NCI-H510A (cell line): ENCODE results near the gene CCL28.
"Not testable (repeated sequence)": the region's sequence is repeated elsewhere in the genome, so short reads cannot be mapped to it uniquely, and the experiment has no call there.

Experiments used
- DNase-seq: peaks from one replicate; lab custom pipeline; 2025; lab: John Stamatoyannopoulos, UW

CCL28 gene, protein sequence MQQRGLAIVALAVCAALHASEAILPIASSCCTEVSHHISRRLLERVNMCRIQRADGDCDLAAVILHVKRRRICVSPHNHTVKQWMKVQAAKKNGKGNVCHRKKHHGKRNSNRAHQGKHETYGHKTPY

DNA sequence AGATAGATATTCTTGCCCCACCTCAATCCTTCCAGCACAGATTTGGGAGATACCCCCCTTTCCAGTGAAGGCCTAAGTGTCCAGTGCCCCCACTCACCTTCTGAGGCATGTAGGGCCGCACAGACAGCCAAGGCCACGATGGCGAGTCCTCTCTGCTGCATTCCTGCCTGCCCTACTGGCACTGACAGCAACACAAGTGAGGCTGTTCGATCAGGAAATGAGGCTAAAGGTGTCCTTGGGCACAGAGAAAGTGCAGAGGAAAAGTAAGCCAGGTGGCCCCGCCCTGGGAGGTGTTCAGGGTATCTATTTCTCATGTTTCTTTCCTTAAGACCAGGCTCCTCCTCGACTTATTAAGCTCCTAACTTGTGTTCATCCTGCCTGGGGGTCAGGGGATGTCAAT, at the start of gene CCL28:
Gene CCL28 (minus strand): TSS at position 236 of the 400 bp plus-strand sequence. CDS start 75 bp downstream, at position 161.
- DNase-seq = no peak

DNA sequence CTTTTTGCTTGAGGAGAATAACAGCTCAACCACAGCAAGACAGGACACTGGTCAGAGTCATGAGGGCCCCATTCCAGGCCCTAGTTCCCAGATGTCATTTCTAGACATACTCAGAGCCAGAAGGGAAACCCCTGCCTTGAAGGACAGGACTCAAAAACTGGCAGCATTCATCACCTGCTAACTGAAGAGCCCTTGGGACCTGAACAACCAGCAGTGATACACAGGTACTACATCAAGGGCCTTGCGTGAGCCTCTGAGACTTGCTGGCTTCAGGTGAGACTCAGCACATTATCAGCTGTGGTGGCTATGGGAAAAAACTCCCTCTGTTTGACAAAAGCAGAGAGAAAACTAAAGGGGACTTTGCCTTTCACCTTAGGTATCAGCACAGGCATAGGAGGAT, 48.9 kb upstream of the CCL28 start:
- no peak for DNase-seq

DNA sequence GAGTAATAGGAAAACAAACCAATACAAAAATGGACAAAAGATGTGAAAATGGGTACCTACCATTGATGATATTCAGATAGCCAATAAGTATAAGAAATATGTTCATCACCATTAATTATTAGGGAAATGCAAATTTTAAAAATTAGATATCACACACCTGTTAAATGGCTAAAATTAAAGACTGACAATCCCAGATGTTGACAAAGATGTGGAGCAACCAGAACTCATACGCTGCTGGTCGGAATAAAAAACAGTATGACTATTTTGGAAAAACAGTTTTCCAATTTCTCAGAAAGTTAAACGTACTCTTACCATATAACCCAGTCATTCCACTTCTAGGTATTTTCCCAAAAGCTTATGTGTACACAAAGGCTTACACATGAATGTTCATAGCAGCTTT, 44.4 kb upstream of the CCL28 start:
- no peak for DNase-seq

DNA sequence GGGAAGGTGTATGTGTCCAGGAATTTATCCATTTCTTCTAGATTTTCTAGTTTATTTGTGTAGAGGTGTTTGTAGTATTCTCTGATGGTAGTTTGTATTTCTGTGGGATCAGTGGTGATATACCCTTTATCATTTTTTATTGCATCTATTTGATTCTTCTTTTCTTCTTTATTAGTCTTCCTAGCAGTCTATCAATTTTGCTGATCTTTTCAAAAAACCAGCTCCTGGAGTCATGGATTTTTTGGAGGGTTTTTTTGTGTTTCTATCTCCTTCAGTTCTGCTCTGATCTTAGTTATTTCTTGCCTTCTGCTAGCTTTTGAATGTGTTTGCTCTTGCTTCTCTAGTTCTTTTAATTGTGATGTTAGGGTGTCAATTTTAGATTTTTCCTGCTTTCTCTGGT, 29.4 kb upstream of the CCL28 start:
- DNase-seq = not testable (repeated sequence)

DNA sequence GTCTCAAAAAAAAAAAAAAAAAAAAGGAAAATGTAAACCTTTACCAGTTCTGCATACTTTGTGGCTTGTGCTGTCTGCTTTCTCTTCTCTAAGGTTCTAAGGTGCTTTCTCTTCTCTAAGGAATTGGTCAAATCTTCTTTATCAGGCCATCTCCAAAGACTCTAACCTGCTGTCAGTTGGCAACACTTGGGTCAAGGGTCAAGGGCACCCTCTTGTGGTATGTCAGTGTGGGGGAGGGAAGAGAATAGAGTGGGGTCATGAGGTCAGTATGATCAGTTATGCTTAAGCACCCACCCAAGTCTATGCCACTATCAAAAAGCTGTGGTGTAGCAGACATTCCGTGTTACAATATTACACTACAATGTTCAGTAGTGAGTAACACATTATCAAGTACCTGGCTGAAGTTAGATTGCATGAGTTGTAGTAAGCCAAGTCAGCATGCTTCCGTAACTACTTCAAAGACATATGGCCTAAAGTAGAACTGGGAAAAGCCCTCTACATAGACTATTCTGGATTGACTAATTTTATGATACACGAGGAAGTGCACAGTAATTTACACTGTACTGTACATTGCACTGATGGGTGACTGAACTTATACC, 25.0 kb upstream of the CCL28 start:
- no peak for DNase-seq

DNA sequence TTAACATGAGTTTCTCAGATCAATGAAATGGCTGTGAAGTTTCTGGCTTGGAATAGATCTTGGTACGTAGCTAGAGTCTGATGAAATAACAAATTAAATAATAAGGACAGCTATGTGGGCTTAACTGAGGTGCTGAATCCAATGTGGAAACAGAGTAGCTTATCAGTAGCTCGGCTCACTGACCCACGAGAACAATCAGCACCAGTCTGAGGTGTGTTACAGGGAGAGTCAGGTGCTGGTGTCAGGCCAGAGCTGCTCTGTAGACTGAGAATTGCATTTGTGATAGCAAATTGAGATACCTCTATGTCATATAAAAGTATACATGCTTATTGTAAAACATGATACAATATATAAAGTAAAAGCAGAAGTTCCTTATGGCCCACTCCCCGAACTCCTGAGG, 21.2 kb upstream of the CCL28 start:
- no peak for DNase-seq

DNA sequence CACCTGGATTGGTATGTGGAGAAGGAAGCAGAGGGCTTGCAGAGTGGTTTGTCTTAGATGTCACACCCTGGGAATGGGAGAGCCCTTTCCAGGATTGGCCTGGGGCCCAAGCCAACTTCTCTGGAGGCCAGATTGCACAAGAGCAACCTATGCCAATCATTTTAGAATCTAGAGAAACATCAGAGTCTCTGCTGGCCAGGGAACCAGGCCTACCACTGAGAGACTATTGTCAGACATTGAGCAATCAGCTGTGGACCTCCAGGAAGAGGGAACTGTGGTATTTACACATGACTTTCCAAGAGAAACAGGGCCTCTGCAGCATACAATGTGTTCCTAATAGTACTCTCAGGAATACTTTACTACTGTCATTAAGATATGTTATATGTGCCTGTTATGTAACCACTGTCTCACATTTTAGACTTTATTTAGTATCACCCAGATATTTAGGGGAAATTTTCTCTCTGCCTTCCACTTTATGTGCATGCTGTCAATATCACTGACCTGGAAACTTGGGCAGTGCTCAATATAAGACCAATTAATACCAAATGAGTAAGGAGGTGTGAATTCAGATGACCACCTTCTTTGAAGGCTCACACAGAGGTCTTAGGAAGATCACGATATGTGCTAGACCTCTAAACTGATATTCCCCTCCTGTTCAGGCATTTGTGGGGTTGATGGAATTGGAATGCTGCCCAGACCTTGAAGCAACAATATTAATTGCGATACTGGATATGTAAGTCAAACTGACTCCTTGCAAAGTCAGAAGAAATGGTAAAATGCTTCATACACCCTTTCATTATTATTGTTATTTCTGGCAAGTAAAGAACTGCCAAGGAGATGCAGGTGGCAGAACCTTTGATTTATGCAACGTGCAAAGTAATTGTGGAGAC, 20.5 kb upstream of the CCL28 start:
- no peak for DNase-seq

DNA sequence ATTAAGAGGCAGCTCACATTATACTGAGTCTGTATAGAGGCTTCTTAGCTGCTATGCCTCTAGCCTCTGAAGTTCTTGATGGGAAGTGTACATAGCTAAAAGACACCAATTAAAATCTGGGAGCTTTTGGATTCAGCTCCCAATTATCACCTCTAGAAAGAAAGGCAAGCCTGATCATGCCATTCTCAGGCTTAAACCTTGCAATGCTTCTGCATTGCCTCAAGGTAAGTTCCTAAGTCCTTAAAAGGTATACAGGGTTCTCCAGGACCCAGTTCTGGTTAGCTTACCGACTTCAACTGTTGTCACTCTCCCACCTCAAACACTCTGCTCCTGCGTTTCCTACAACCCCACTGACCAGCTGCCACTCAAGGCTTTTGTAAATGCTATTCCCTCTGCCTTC, 17.5 kb upstream of the CCL28 start:
- DNase-seq = no peak

DNA sequence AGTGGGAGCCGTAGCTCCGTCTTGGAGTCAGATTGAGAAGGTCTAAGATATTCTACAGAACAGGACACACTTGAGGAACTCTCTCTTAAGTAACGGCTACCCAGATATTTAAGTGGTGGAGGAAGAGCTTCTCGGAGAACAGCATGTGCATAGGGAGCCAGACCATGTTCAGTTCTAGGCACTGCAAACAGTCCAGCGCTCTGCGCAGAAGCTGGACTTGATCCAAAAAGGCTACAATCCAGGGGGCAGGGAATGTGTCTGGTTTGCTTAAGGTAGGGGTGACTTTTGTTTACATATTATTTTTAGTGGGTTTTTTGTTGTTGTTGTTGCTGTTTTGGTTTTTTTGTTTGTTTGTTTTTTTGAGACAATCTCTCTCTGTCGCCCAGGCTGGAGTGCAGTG, 16.8 kb upstream of the CCL28 start:
- no peak for DNase-seq

DNA sequence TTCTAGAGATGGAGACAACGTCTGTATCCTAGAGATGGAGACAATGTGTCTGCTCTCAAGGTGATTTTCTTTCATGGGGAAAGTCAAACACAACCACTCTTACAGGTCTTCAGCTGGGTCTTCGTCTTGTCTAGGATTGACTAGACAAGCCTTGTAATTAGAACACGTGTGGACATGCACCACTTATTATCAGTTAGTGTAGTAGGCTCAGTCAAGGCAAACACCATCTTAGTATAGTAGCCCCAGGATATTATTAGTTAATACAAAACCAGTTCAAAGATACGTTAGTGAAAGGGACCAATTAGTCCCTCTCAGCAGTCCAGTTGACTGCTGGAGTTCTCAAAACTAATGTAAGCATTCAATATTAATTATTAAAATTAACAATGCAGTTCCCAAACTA, 15.1 kb upstream of the CCL28 start:
- DNase-seq = no peak

DNA sequence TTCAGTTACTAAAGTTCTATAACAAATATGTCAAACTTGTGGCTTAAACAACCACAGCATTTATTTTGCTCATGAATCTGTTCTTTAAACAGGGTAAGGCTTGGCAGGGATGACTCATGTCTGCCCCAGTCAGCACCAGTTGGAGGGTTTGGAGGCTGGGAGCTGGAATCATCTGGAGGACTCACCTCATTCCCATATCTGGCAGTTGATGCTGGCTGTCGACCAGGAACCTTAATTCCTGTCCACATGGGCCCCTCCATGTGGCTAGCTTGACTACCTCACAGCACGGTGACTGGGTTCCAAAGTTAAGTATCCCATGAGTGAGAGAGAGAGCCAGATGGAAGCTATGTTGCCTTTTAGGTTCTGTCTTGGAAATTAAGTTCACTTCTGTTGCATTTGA, 13.8 kb upstream of the CCL28 start:
- DNase-seq = no peak

DNA sequence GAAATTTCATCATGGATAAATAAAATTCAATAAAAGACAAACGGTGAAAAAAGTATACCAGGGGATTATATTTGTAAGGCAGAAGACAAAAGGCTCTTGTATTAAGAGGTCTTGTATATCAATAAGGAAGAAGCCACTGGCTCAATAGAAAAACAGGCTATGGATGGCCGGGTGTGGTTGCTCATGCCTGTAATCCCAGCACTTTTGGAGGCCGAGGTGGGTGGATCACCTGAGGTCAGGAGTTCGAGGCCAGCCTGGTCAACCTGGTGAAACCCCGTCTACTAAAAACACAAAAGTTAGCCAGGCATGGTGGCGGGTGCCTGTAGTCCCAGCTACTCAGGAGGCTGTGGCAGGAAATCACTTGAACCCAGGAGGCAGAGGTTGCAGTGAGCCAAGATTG, 10.9 kb upstream of the CCL28 start:
- not testable (repeated sequence) for DNase-seq

DNA sequence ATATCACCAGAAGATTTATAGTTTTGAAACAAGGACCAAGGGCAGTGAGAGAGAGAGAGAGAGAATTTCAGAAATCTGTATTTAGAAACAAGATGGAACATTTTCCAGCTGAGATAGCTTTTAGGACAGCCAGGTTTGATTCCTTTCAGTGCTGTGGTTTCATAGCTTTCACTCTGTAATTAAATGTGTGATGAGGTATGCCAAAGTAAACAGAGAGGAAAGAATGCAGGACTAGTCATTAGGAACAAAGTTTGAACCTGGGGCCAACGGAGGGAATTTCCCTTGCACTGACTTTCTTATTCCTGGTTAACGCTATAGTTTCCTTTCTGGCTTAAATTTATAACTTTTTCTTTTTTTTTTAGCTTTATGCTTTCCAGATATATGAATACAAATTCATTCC, 10.0 kb upstream of the CCL28 start:
- DNase-seq = no peak

DNA sequence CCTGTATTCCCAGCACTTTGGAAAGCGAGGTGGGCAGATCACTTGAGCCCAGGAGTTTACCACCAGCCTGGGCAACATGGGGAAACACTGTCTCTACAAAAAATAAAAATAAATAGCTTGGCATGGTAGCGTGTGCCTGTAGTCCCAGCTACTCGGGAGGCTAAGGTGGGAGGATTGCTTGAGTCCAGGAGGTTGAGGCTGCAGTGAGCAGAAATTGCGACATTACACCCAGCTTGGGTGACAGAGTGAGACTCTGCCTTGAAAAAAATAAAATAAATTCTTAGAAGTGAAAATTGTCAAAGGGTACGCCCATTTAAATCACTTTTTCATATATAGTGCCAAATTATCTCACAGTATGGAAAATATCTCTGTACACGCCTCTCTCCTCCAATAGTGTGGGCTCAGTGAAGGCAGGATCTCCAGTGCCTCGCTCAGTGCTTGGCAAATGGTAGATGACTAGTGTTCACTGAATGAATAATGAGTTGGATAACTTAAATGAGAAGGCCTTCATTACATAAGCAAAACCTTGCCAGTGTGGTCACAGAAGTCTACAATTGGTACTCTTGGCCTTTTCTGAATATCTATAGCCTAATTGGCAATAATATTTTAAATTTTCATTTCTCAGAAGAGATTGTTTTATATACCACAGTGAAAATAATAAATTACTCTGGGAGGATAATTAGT, 9.4 kb upstream of the CCL28 start:
- no peak for DNase-seq

DNA sequence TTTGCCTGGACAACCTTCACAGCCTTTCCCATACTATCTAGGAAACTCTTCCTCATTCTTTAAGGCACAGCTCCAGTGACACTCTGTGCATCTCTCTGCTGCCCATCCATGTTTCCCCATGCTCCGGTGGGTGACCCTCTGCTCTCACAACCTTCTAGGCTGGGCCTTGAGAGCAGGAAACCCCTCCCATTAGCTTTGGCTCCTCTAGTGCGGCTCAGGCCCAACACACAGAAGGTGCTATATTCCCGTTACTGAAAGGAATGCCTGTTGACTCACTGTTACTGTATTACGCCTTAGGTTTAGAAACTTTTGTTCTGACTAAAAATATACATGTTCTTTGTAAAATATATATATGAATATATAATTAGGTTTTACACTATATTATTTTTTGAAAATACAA, 8.1 kb upstream of the CCL28 start:
- no peak for DNase-seq

DNA sequence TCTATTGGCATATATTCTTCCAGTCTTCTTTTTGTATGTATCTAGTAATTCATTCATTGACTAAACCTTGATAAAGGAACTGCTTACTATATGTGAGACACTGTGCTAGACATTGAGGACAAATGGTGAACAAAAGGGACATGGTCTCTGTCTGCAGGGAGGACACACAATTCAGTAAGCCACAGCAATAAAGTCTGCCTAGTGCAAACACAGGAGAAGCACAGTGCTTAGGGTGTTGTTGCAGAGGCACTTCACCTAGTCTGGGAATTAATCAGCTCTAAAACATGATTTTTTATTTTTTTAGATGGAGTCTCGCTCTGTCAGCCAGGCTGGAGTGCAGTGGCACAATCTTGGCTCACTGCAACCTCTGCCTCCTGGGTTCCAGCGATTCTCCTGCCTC, 6.4 kb upstream of the CCL28 start:
- no peak for DNase-seq

DNA sequence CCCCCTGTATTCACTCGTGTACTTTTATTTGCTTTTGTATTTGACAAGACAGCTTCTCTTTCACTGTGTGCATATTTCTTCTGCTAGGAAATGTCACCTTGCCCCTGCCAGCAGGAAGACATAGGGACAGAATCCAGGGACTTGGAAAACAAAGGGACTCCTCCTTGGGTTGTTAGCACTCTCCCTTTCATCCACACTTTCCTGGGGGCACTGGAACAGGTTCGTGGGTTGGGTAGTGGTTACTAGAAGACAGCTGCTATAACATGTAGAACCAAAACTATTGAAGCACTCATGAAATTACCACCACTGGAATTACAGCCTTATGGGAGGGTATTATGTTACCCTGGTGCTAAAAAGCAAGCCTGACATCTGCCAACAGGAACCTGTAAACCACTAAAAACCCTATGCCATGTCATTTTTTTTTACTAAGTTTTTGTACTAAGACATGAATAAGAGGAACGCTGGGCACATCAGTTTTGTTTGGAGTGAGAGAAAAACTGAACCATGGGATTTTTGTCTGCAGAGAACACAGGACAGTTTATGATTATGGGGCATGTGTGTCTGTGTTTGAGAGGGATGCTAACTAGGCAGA, 4.7 kb upstream of the CCL28 start:
- no peak for DNase-seq

DNA sequence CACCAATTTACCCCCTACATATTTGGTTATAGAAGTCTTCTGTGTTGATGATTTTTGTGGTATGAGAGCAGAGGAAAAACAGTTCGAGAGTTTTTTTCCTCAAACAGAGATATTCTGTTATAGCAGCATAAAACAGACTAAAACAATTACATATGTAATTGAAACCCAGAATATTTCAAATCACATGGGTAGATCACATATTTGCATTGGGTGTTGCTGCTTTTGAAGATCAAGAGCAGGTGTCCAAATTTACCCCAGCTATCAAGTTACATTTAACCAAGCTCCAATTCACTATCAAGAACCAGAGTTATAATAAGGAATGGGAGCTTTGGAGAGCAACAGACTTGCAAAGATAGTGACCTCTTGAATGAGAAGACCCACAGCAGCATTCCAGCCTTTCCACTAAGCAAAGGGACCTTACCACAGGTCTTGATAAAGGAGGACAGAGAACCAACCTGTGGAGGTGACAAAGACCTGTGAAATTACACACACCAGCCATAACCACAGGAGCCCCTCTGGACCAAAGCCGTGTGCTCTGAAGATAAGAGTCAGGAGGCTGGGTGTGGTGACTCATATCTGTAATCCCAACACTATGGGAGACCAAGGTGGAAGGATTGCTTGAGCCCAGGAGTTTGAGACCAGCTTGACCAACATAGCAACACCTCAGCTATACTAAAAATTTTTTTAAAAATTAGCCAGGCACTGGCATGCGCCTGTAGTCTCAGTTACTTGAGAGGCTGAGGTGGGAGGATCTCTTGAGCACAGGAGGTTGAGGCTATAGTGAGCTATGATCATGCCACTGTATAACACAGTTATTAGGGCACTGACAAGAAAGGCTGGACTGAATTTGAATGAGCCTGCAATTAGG, 4.0 kb upstream of the CCL28 start:
- no peak for DNase-seq

DNA sequence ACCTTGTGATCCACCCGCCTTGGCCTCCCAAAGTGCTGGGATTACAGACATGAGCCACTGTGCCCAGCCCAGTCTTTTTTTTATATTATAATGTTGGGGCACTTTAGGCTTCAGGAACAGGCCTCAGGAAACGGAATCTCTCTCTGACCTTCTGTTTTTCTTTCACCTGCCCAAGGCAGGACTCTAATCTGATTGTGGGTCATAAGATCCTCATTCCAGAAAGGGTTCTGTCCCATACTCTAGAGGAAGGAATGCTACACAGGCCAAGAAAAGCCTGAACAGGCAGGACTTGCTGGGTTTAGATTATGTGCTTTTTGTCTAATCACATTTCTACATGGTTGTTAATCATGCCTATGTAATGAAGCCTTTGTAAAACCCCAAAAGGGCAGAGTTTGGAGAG, 1.8 kb upstream of the CCL28 start:
- no peak for DNase-seq

DNA sequence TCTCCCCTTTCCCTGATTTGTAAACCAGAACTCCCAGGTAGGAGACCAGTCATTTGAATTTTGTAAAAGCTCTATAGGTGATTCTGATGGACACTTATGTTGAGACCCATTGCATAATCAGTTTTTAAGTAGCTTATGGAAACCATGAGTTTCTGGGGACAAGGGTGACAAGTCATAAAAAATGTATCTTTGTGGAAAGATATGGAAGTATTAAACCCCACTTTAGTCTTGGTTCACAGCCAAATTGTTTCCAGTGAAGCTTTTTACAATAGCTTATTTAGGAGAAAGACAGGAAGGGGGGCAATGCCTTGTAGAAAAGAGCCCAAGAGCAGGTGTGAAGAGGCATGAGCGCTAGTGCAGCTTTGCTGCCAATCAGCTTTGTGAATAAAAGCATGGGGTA, 453 bp upstream of the CCL28 start:
- no peak for DNase-seq

DNA sequence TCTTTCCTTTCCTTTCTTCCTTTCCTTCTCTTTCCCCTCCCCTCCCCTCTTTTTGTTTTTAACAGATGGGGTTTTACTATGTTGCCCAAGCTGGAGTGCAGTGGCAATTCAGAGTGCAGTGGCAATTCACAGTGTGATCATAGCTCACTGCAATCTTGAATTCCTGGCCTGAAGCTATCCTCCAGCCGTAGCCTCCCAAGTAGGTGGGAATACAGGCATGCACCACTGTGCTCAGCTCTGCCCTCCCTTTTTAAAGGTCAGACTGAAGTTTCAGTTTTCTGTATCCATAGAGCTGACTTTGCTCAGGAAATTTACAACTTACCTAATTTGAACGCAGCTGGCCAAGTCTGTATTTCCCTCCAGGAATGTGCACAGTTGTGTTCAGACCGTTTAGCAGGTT, 696 bp downstream of the CCL28 start:
- DNase-seq = no peak

DNA sequence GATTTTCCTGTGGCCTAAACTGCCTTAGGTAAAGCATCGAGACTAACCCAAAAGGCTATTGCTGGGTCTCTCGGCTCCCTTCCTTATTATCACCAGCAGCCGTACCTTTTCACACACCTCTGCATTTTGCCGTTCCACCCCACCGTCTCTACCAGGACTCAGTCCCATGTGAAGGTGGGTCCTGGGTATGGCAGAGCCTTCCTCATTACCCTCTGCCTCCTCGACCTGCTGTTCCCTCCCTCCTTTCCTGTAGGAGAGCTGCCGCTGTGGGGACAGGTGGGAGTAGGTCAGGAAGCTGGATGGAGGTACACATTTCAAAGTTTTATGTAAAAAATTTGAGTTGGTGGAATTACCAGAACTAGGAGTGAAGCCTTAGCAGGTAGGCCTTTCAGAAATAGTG, 1.8 kb downstream of the CCL28 start:
- DNase-seq = no peak
